Smooth muscle cell of the brain vasculature (primary cell): ENCODE measurements around the gene SLC22A23.
"Not testable (repeated sequence)": the region's sequence is repeated elsewhere in the genome, so short reads cannot be mapped to it uniquely, and the experiment has no call there.

Experiments
- DNase-seq: peaks from one replicate; pipeline ENCODE4 v3.0.0-alpha.2; 2012; ENCODE audit warnings: low read depth, low spot score

SLC22A23 gene

DNA sequence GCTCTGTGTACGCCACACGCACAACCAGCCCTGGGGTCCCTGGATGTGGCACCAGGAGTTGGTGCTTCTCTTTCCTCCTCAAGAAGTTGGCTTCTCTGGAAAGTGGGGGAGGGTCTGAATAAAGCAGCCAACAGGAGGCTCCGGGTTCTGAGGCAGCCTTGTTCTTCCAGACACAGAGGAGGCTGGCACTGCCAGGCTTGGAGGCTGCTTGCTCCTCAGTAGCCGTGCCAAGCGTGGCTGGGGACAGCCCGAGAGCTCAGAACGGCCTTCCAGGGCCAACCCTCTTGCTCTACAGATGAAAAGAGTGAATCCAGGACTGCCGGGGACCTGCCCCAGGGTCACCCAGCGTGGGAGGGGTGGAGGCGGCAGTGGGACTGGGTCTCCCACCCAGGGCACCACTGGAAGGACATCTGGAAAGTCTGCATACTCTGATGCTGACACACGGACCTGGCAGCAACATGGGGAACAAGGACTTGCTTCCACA, 70.4 kb downstream of the SLC22A23 start:
- DNase-seq = no peak

GRCh38 chr6:3385660-3386151, 71.1 kb downstream of the SLC22A23 start:
- DNase-seq = no peak

DNA sequence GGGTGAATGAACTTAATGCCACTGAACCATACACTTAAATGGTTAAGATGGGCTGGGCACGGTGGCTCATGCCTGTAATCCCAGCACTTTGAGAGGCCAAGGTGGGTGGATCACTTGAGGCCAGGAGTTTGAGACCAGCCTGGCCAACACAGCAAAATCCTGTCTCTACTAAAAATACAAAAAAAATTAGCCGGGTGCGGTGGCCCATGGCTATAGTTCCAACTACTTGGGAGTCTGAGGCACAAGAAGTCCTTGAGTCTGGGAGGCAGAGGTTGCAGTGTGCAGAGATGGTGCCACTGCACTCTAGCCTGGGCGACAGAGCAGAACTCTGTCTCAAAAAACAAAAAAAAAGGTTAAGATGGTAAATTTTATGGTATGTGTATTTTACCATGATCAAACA, 71.7 kb downstream of the SLC22A23 start:
- not testable (repeated sequence) for DNase-seq

DNA sequence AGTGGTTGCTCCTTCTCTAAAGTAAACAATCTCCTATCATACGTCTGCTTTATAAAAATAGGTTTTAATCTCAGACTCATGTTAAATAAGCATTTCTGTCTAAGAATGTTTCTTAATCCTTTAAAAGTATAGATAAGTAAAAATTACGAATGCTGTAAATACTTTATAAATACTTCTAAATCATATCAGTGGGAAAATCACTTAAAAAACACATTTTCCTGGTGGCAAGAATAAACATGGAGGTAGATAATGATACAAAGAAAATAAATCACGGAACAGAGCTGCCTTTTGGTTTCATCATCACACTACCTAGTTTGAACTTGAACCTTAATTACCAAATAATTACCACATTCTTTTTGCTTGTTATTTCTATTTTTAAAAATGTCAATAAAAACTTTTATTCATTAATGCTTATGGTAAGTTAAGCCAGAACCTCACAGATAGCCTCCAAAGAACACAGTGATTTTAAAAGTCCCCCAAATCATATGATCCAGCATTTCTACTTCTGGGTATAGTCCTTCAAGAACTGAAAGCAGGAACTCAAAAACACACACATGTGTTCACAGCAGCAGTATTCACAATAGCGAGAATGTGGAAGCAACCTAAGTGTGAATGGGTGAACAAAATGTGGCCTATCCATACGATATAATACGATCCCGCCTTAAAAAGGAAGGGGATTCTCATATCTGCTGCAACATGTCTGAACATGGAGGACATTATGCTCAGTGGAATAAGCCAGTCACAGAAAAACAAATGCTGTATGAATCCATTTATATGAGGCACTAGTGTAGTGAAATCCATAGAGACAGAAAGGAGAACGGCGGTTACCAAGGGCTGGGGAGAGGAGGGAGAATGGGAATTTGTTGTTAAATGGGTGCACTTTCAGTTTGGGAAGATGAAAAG, 72.4 kb downstream of the SLC22A23 start:
- no peak for DNase-seq

- no peak for DNase-seq
Measured at GRCh38 chr6:3383525-3383924, 73.3 kb downstream of the SLC22A23 start.

DNA sequence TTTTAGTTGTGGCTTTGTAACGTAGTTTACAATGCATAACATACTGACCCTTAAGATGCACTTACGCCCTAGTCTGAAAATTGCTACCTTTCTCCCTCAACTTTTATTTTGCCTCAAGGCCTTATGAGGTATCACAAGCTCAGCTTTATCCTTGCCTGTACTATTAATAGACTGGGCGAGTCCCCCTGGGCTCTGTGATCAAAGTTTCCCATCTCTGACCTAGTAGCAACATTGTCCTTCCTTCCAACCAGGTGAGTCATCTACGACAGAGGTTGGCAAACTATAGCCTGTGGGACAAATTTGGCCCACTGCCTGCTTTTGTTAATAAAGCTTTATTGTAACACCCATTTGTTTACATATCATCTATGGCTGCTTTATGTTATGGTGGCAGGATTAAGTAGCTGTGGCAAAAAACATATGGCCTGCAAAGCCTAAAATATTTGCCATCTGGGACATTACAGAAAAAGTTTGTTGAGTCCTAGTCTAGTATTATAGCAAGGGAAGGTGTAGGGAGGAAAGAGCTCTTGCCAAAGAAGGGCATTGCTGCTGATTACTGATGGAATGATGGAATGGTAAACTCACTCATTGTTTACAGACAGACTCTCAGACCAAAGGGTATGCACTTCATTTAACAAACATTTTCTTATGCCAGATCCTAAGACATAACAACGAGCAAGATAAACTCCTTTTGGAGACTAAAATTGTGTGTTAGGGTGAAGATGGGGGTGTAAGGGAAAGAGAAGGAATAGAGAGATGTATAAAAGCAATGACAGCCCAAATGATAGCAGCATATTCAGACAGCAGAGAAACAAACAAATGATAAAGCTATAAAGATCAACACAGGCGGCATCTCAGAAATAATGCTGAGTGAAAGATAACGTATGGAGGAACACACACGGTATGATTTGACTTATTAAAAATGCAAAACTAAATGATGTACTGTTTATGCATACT, 74.2 kb downstream of the SLC22A23 start:
- no peak for DNase-seq

DNA sequence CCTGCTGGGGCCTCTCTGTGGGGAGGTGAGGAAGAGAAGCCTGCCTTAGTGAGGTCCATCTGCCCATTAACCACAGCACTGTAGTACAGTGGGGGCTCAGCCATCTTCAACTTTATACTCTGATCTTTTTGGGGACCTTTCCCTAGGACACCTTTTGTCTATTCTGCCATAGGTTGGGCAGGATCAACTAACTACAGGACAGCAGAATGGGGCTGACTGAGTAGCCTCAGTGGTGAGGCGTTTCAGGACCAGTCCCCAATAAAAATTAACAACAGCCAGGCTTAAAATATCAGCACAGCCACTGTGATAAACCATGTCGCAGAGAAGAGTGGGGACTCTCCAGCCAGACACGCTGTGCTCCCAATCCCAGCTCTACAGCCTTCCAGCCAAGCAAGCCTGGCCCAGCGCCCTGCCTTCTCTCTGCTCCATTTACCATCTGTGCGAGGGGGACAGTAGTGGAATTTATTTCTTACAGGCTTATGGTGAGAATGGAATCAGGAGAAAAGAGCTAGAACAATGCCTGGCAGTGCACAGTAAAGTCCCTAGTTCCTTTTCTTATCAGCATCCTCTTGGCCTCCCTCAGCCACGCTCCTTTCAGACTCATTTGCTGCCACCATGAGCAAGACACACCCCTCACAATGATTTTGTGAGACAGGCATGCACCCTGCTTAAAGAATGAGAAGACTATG, 75.5 kb downstream of the SLC22A23 start:
- DNase-seq = no peak

- no peak for DNase-seq
Measured at GRCh38 chr6:3380344-3381232, 76.3 kb downstream of the SLC22A23 start.

- peak; percentile 83 for DNase-seq
Measured at GRCh38 chr6:3379482-3380060, 77.3 kb downstream of the SLC22A23 start.

- DNase-seq = not testable (repeated sequence)
Measured at GRCh38 chr6:3378808-3379207, 78.0 kb downstream of the SLC22A23 start.

DNA sequence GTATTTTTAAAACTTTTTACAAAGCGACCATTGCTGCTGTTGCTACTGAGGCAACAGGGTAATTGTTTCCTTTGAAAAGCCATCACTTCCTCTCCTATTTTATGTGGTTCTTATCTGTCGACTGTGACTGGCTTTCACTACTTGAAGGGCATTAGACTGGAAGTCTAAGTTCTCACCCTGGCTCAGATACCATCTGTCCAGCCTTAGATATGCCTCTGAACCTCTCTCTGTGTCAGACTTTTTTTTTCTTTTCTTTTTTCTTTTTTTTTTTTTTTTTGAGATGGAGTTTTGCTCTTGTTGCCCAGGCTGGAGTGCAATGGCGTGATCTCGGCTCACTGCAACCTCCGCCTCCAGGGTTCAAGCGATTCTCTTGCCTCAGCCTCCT, 78.5 kb downstream of the SLC22A23 start:
- DNase-seq = not testable (repeated sequence)

DNA sequence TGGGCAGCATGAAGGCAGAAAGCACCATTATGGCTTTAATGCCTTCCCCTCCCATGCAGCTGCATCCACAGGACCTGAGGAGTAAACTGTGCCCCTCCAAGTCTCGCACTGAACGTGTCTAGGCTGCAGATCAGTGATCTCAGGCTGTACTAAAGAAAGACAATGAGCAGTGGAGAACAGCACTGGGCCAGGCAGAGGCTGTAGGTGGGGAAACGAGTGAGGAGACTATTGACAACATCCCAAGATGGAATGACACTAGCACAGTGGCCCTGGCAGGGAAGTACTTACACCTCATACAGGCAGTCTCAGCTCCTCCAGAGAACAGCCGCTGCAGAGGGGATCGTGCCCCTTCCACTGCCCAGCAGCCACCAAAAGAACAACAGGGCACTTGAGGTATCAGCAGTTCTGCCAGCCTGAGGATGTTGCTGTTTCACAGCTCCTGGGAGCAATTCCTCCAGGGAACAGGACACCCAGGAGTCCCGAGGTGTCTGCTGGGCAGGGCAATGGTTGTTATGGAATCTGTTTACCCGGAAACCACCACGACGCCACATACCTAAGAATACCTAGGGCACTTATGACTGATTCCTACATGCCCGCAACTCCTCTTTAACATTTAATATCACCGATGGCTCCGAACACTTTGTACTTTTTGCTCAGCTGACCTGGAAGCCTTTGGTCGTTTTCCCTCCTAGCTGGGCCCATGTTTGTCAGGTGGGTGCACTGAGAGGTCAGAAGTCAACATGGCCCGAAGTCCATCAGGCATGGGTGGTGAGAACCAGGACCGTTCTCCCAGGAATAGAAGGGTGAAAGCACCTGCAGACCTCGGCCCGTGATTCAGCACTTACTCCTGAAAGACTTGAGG, 79.1 kb downstream of the SLC22A23 start:
- DNase-seq = no peak

DNA sequence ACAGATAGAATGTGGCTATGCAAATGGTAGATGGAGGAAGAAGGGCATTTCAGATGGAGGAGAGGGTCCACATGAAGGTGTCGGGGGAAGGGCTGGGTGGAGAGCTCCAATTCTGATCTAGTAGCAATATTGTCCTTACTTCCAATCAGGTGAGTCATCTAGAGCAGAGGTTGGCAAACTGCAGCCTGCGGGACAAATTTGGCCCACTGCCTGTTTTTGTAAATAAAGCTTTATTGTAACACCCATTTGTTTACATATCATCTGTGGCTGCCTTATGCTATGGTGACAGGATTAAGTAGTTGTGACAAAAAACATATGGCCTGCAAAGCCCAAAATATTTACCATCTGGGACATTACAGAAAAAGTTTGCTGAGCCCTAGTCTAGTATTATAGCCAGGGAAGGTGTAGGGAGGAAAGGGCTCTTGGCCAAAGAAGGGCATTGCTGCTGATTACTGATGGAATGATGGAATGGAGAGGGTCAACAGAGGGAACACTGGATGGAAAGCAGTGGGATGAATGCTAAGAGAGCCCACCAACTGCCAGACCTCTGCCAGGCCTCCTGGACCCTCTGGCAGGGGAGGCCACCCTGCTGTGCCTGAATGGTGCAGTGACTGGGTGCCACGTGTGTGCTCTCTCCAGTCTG, 79.8 kb downstream of the SLC22A23 start:
- DNase-seq = no peak

GRCh38 chr6:3376064-3376463, 80.8 kb downstream of the SLC22A23 start:
- DNase-seq = no peak

GRCh38 chr6:3373597-3374203, 83.2 kb downstream of the SLC22A23 start:
- DNase-seq = no peak

DNA sequence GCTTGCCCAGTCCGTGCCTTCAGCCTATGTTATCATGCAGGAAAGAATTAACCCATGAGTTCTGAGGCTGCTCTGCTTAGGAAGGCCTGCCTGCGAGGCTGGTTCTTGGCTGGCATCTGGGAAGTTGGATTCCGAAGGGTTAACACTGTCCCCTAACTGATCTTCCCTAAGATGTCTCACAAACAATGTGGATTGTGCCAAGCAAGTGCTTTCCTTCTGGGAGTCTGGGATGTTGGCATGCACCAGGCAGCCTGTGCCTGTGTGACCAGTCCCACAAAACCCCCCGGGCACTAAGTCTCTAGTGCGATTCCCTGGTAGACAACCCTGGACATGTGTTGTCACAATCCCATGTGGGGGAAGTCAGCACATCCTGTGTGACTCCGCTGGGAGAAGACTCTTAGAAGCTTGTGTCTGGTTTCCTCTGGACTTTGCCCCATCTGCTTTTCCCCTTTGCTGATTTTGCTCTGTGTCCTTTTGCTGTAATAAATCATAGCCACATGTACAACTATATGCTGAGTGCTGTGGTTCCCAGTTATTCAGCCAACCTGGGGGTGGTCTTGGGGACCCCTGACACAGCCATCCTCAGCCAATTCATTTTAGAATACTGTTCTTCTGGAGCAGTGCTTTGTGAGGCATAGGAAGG, 83.8 kb downstream of the SLC22A23 start:
- DNase-seq = no peak

DNA sequence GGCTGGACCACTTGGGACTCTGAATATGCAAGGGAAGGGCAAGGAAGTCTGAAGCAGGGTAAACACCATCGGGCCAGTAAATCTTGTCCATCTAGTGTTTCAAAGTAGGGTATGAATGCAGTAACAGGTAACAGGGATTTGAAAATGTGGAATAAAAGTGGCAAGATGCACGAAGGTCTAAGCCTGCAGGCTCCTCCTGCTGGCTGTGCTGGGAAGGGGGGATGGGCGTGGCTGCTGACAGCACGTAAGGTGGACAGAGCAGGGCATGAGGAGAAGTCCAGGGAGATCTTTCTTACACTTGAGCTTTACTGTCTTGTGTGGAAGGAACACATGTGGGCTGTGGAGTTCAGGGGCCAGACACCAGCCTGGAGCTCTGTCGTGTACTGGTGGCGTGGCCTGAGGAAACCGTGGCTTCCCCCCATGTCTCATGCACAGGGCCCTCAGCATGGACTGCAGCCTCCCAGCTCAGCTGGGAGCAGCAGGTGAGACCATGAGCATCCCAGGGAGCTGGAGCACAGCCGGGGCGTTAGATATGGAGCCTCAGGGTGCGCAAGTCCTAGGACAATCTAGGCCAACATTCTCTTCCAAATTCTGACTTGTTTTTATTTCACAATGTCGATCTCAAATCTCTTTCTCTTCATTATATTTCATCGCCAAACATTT, 84.5 kb downstream of the SLC22A23 start:
- DNase-seq = no peak
